HG03571 (cell line): ENCODE measurements around the gene CYP2C9.
"Not testable (repeated sequence)": the region's sequence is repeated elsewhere in the genome, so short reads cannot be mapped to it uniquely, and the experiment has no call there.

Source experiments
- ATAC-seq: cut with Tn5 transposase; IDR thresholded peaks from one replicate; pipeline ENCODE4 v1.9.1; 2021; ENCODE audit not compliant: unreplicated experiment

The CYP2C9 gene

GRCh38 chr10:94938383-94938782, at the start of gene CYP2C9:
Gene CYP2C9, plus strand, starts transcription at chr10:94938658. Its CDS starts 25 bp downstream, at chr10:94938683.
- no peak for ATAC-seq

GRCh38 chr10:94889123-94889522, 49.3 kb upstream of the CYP2C9 start:
- ATAC-seq = no peak

GRCh38 chr10:94890264-94891022, 48.0 kb upstream of the CYP2C9 start:
- ATAC-seq = no peak

- ATAC-seq = not testable (repeated sequence)
Observed at GRCh38 chr10:94898414-94898813, 40.0 kb upstream of the CYP2C9 start.

- no peak for ATAC-seq
Observed at GRCh38 chr10:94902080-94902479, 36.4 kb upstream of the CYP2C9 start.

GRCh38 chr10:94902570-94902969, 35.9 kb upstream of the CYP2C9 start:
- no peak for ATAC-seq

- not testable (repeated sequence) for ATAC-seq
Observed at GRCh38 chr10:94904506-94905148, 33.8 kb upstream of the CYP2C9 start.

GRCh38 chr10:94916423-94916822, 22.0 kb upstream of the CYP2C9 start:
- ATAC-seq = no peak

GRCh38 chr10:94936721-94937120, 1.7 kb upstream of the CYP2C9 start:
- ATAC-seq = no peak

- not testable (repeated sequence) for ATAC-seq
Observed at GRCh38 chr10:94943432-94944103, 5.1 kb downstream of the CYP2C9 start.

- ATAC-seq = not testable (repeated sequence)
Observed at GRCh38 chr10:94946181-94946580, 7.7 kb downstream of the CYP2C9 start.

- no peak for ATAC-seq
Observed at GRCh38 chr10:94963901-94964300, 25.4 kb downstream of the CYP2C9 start.

- no peak for ATAC-seq
Observed at GRCh38 chr10:94983555-94983954, 45.1 kb downstream of the CYP2C9 start.

- no peak for ATAC-seq
Observed at GRCh38 chr10:94989192-94989591, 50.7 kb downstream of the CYP2C9 start.

- ATAC-seq = no peak
Observed at GRCh38 chr10:94991243-94991888, 52.9 kb downstream of the CYP2C9 start.

- no peak for ATAC-seq
Observed at GRCh38 chr10:94992811-94993210, 54.4 kb downstream of the CYP2C9 start.

GRCh38 chr10:94997741-94998174, 59.3 kb downstream of the CYP2C9 start:
- ATAC-seq = no peak

- ATAC-seq = no peak
Observed at GRCh38 chr10:95026461-95026860, 88.0 kb downstream of the CYP2C9 start.

- no peak for ATAC-seq
Observed at GRCh38 chr10:95031656-95032055, 93.2 kb downstream of the CYP2C9 start.

GRCh38 chr10:95034401-95034800, 95.9 kb downstream of the CYP2C9 start:
- no peak for ATAC-seq
